EH (cell line): ENCODE measurements around the gene DMAC2.
"Not testable (repeated sequence)": the region's sequence is repeated elsewhere in the genome, so short reads cannot be mapped to it uniquely, and the experiment has no call there.

Source experiments
- DNase-seq: peaks from one replicate; pipeline ENCODE4 v3.0.0-alpha.2; 2015; ENCODE audit warnings: low read depth

DMAC2 gene

DNA sequence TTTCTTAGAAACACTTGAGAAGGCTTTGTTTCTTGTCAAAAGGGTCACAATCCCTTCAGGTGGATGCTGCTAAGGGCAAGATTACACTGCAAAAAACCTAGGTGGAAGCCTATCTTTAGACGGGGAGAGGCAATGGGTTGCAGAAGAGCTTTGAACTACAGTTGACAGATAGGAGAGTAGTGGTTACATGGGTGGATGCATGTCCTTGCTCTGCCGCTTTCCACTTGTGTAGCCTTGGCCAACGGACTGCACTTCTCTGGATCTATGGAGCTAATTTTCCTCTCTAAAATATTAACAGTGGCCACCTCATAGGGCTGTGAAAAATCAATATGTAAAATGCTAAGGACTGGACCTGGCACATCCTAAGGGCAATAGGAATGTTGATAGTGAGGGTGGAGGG is 41.1 kb downstream of the DMAC2 start:
- DNase-seq, result no peak

DNA sequence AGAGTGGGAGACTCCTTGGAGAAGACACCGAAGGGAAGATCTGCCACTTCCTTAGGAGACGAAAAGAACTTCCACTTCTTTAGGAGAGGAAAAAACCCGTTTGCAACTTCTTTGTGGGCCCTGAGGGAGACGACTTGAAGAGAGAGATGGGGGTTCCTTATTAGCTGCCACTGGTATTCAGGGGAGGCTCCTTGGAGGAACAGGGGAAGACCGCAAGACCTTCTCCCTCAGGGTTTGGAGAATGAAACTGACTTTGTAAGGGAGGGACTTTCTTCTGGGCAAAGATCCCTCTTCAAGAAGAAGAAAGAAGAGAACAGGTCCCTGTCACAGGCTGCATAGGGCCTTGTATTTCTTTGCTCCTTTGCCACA is 41.7 kb downstream of the DMAC2 start:
- no peak for DNase-seq

DNA sequence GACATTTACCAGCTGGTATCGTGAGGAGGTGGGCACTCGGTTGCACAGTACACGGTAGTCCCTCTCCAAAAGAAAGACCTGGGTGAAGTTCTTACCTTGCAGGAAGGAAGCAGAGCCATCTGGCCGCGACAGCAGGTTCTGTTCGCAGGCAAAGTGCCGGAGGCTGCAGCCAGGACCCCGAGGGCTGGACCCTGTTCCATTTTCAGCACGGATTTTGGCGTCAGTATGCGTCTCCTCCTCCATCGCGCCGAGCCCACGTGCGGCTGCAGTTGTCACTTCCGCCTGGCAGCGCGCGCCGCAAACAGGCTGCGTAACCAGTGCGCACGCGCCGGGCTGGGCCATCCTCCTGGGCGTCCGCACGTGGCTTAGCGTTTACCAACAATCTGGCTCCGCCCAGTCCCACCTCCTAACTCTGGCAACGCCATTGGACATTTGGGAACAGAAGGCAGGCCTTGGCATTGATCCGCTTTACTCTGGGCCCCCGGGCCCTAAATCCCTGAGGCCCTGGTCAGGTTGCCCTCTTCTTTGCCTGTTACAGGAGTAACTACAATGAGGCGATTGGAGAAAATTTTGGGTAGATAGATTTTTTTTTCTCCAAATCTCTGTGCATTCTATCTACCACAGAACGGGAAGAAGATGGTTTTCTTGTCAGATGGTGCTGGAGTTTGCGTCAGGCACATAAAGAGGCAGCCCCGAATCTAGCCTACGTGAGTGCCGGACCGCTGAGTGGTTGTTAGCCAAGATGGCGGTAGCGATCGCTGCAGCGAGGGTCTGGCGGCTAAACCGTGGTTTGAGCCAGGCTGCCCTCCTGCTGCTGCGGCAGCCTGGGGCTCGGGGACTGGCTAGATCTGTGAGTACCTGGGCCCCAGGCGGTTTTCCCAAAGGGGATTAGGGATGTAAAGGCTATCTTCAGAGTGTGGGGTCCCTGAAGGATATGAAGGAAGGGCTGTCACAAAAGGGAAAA is 42.3 kb downstream of the DMAC2 start, which contains the start of the genes BCKDHA and EXOSC5:
Gene BCKDHA (plus strand): TSS at position 733 of the 964 bp plus-strand sequence. CDS start 10 bp downstream, at position 743.
Gene EXOSC5 (minus strand): TSS at position 274 of the 964 bp plus-strand sequence. CDS start 31 bp downstream, at position 243.
- DNase-seq, result peak; percentile 100

GRCh38 chr19:41395355-41395754 is 44.4 kb downstream of the DMAC2 start:
- DNase-seq, result no peak

- no peak for DNase-seq
Measured at GRCh38 chr19:41392775-41393174, 46.9 kb downstream of the DMAC2 start.

DNA sequence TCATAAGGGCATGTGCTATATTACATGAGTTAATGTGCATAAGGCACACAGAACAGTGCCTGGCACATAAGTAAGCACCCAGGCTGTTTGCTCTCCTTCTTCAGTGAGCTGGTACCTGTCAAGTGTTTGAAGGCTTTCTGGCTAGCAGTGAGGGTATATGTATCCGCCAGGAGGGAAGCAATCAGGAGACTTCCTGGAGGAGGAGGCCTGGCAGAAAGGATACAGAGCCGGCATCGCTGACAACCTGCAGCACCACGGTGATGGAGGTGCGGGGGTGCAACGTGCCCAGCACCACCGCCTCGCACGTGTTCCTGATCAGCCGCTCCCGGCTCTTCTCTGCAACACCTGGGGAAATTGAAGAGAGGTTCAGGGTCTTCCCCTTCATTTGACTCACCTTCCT is 48.1 kb downstream of the DMAC2 start:
- DNase-seq, result no peak

- DNase-seq, result no peak
Measured at GRCh38 chr19:41386442-41386841, 53.3 kb downstream of the DMAC2 start.

GRCh38 chr19:41384351-41384750 is 55.4 kb downstream of the DMAC2 start:
- DNase-seq, result no peak

GRCh38 chr19:41381536-41381935 is 58.2 kb downstream of the DMAC2 start:
- DNase-seq, result not testable (repeated sequence)
